8988T (cell line): Measurements from ENCODE around the gene LMO2.
"Not testable (repeated sequence)": the region's sequence is repeated elsewhere in the genome, so short reads cannot be mapped to it uniquely, and the experiment has no call there.

ENCODE experiments used
- DNase-seq: peaks from one replicate; pipeline ENCODE4 v3.0.0; 2011

The LMO2 gene

DNA sequence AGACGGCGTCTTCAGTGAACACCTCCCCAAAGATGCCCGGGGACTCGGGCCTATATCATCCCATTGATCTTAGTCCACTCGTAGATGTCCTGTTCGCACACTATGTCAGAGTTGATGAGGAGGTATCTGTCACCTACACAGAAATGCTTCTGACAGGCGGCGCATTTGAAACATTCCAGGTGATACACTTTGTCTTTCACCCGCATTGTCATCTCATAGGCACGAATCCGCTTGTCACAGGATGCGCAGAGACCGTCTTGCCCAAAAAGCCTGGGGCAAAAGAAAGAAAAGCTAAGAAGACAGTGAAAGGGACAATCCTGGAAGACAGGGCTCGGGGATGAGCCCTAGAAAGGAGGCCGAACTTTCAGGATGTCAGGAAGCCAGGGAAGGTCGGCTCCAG lies 32.6 kb downstream of the LMO2 start:
- no peak for DNase-seq

DNA sequence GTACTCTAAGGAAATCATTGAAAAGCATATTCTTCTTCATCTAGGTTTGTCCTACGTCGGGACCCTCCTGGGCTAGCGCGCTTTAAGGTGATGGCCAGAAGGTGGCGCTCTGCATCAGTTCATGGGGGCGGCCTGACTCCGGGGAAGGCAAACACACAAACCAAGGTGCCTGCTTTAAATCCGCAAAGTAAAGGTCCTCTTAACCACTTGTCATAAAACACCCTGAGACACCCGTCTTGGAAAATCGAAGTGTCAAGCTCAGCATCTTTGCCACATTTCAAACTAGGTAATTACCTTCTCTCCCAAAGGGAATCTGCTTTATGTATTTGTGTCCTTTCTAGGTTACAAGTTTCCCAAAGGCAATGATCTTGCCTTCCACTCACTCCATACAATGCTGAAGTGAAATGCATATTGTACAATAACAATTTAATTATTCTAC lies 33.9 kb downstream of the LMO2 start:
- DNase-seq: peak; percentile 44

DNA sequence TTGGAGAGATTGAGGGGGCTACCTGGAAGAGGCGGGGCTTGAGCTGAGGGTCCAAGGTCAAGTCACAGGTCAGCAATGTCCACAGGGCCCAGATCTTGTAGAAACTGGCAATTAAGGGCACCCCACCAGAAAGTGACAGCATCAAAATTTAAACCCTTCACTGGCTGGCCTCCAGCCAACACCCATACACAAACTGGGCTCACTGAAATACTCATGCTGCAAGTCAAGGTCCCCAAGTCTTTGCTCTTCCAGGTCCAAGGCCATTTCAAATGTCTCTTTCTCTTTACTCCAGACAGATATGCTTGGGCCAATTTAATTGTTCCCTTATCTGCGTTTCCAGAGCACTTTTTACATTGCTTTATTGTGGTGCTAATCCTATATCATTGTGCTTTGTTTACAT lies 36.4 kb downstream of the LMO2 start:
- no peak for DNase-seq

DNA sequence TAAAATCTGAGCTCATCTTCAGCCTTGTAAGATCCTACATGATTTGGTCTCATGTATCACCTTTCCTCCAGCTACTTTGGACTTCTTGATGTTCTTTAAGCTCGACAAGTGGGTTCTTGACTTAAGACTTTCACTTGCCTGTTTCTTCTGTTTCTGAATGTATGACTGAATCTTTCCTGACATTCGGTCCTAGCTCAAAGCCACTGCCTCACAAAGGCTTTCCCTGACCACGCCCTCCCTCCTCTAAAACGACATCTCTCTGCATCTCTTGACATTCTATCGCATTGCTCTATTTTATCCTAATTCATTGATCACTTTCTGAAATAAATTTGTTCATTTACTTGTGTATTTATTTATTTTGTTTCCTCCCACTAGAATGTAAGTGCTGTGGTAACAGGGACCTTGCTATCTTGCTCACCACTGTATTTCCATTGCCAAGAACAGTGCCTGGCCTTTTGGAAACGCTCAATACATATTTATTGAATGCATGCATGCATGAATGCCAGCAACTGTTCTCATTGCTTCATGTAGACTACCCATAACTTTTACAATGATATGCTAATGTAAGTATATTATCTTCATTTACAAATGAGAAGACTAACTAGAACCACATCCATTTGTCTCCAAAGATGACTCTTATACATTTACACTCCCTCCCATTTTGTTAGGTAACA lies 43.0 kb downstream of the LMO2 start:
- DNase-seq: no peak

DNA sequence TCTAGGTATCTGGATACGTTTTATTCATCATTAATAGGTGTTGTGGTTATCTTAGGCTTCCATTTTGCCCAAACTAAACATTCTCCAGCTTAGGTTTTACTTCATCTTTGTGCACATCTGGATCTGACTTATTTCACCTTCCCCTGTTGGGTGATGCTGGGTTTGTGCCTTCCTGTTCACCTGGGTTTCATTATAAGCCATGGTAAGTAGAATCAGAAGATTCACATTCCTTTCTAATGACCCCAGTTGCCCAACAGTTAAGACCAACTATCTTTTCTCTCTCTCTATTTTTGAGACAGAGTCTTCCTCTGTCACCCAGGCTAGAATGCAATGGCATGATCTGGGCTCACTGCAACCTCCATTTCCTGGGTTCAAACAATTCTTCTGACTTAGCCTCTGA lies 44.6 kb downstream of the LMO2 start:
- no peak for DNase-seq

DNA sequence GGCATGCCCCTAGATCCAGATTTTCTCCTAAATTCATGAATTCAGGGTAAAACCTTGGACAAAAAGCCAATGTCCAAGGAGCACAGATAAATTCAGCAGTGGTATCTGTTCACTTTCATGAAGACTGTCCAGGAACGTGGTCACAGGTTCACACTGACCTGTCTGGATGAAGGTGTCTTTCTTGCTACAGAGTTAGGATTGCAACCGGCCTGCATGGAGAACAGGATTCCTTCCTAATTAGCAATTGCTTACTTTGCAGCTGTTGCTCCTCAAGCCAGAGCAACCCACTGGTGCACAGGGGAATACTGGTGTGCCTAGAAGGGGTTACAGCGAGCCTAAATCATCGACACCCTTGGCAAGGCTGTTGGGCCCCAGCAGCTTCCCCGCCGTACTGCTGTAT lies 47.6 kb downstream of the LMO2 start:
- DNase-seq: no peak

DNA sequence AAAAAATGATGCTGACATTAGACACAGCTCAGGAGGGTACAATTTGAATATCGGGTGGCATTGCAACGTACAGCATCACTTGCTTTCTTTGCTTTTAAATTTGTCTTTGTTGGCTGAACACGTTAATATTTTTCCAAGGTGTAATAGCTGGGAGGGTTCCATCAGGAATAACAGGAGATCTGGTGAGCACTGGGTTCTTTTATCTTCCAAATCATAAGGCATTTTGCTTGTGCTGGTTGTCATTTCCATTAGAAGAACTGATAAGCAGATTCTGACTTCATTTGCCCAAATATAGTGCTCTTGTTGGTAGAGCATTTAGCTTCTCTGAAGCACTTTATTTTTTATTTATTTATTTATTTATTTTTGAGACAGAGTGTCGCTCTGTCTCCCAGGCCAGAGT lies 48.9 kb downstream of the LMO2 start:
- no peak for DNase-seq

DNA sequence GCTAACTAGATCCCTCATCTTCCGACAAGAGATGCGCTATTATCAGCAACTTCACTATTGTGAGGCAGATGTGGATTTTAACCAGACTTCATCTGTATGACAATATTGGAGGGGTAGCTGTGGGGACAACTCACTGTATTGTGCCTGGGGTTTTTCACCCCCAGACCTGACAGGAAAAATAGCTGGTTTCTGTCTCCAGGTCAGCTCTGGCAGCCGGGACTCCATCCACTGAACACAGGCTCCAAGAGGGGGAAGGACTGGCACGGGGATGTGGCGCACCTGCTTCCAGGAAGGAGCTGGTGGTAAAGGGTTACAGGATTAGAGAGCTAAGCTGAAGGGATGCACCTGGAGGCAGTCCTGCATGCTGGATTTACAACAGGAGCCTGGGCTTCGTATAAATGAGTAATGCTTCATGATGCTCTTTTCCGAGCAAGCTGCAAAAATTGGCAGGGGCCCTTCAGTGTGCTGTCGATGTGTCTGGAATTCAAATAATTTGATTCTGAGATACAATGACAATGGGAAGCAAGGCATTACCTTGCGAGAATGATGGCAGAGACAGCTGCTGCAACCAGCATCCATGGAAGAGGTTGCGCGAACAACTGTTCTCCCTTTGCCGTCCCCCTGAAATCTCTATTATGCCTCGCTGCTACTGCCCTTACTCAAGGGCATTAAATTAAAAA lies 49.5 kb downstream of the LMO2 start:
- no peak for DNase-seq

DNA sequence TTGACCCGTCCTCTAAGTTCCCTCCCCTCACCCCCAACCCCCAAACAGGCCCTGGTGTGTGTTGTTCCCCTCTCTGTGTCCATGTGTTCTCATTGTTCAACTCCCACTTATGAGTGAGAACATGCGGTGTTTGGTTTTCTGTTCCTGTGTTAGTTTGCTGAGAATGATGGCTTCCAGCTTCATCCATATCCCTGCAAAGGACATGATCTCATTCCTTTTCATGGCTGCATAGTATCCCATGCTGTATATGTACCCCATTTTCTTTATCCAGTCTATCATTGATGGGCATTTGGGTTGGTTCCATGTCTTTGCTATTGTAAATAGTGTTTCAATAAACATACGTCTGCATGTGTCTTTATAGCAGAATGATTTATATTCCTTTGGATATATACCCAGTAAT lies 53.6 kb downstream of the LMO2 start:
- not testable (repeated sequence) for DNase-seq

DNA sequence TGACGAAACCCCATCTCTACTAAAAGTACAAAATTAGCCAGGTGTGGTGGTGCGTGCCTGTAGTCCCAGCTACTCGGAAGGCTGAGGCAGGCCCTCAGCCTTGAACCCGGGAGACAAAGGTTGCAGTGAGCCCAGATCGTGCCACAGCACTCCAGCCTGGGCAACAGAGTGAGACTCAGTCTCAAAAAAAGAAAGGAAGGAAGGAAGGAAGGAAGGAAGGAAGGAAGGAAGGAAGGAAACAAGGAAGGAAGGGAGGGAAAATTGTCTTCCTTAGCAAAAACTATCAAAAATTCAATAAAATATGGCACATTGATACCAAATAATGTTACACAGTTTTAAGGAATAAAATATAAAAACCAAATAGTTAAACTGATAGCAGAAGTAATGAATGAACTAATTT lies 54.5 kb downstream of the LMO2 start:
- not testable (repeated sequence) for DNase-seq

DNA sequence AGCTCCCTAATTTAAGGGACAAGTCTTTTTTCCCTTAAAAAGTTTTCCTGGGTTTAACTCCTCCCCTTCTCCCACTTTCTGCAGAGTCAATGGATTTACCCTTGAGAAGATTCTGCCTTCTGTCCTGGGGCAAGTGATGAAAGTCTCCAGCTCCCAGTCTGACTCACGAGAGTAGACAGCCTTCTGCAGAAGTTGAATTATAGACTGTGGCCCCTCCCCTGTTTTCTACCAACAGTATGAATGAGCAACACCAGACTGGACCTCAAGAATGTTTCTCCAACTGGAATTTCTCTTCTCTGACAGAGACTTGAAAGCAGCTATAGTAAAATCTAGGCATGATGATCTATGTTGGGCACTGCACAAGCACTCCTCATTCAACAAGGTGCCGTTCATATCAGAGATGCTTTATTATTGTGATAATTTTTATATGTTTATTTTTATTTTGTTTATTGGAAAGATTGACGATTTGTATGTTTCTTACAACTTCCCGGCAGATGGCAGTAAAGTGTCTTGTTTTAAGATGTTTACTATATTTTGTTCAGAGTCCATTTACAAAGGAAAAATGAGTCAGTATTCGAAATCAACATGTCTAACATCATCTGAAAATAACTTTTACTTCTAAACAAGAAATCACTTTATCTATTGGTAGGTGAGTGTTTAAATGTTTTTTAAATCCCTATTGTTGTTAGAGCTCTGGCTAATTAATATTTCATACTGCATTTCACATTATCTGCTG lies 56.6 kb downstream of the LMO2 start:
- no peak for DNase-seq

DNA sequence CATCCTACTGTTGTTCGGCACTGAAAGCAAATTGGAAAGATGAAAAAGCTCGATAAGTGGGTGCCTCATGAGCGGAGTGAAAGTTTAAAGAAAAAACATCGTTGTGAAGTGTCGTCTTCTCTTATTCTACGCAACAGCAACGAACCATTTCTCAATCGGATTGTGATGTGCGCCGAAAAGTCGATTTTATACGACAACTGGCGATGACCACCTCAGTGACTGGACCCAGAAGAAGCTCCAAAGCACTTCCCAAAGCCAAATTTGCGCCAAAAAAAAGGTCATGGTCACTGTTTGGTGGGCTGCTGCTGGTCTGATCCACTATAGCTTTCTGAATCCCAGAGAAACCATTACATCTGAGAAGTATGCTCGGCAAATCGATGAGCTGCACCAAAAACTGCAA lies 59.2 kb downstream of the LMO2 start:
- DNase-seq: no peak

DNA sequence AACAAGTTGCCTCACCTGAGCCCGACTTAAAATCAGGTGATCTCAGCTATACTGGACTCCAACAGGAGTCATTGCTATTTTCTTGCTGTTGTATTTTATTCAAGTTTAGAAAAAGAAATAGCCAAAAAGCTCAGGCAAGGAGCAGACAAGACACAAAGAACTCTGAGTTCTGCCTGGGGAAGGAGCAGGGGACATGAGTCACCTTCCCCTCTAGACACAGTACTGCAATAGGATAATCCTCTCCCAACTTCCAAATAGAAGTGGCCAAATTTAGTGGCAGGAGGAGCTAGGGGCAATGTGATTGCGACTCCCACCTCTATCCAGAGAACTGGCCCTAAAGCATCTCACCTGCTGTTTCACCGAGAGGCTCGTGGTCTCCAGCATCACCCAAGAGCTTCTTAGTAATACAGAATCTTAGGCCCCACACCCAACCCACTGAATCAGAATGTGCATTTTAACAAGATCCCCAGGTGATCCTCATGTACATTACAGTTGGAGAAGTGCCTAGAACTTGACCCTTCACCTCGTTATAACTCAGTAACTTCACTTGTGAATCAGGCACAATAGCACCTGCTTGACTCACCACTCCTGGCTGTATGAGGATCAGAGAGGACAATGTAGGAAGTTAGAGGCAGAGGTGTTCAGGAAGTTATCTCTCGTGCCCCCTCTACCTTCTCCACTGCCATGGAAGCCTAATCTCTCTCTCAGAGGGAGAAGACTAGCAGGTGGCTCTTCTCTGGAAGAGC lies 60.8 kb downstream of the LMO2 start:
- DNase-seq: no peak

GRCh38 chr11:33829430-33830141 lies 62.3 kb downstream of the LMO2 start:
- peak; percentile 65 for DNase-seq

- DNase-seq: no peak
These were observed 63.1 kb downstream of the LMO2 start for GRCh38 chr11:33828604-33829429.

DNA sequence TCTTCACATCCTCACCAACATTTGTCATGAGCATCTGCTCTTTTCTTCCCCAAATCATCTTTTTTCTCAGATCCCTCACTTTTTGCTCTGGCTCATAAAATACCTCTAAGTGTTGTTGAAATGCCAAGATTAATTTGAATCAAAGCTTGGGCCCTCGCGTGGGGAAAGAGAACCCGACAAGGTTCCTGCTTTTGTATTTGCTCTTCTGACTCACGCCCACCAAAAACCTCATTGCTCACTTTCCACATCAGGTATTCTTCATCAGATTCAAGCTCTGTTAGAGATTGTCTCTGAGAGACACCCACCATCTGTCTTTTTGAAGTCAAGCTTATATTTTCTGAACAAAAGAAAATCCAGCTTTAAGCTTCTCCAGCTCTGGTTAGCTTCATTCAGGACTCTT lies 64.7 kb downstream of the LMO2 start:
- no peak for DNase-seq

GRCh38 chr11:33825854-33826560 lies 65.9 kb downstream of the LMO2 start:
- DNase-seq: no peak

DNA sequence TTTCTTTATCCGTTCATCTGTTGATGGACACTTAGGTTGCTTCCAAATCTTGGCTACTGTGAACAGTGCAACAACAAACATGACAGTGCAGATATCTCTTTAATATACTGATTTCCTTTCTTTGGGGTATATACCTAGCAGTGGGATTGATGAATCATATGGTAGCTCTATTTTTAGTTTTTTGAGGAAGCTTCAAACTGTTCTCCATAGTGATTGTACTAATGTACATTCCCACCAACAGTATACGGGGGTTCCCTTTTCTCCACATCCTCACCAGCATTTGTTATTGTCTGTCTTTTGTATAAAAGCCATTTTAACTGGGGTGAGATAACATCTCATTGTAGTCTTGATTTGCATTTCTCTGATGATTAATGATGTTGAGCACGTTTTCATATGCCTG lies 68.9 kb downstream of the LMO2 start:
- not testable (repeated sequence) for DNase-seq

DNA sequence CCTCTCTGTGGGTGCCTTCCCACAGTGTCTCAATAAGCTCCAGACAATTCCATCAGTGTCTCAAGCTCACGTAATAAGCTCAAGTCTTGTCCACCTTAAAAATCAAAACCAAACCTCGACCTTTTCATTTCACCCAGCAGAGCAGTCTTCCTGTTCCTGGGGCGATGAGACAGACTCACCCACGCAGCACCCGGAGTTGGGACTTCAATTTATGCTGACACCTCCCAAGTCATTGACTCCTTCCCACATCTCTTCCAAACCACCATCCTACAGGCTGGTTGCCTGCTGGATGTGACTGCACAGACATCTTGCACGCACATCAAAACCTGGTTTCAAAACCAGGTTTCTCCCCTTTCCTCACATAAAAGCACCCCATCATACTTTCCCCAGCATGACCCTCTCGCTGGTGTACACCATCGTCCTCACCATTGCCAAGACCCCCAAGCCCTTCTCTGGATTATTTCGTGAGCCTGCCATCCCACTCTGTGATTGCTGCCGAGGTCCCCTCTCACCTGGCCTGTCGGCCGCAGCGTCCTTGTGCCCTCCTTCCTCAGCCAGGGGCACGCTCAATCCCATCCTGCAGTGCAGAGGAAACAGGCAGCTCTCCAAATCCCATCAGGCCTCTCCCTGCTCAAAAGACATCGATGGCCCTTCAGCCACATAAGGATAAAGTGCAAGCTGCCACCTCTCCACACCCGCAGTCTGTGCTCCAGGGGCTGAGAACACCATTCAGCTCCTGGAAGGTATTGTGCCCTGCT lies 72.4 kb downstream of the LMO2 start:
- DNase-seq: no peak
